HepG2 (cell line): ENCODE data around the gene CPVL. TPM values are rescaled to one million over a fixed set of nuclear protein-coding genes. Genes with fewer than 3 reads are reported as not detected.

Experiments
- ATRX ChIP-seq: sonication (generic); formaldehyde crosslinking; IDR thresholded peaks from 2 replicates; pipeline ENCODE4 v1.4.0; 2020; ENCODE audit warnings: missing genetic modification reagents, borderline replicate concordance
- GATA4 ChIP-seq: sonication (generic); IDR thresholded peaks from 2 replicates; pipeline ENCODE4 v1.6.1; 2016; ENCODE audit warnings: antibody characterized with exemption, low read depth, borderline replicate concordance
- KMT2A ChIP-seq: sonication (generic); formaldehyde crosslinking; IDR thresholded peaks from 2 replicates; pipeline ENCODE4 v1.4.0; 2020; ENCODE audit warnings: missing genetic modification reagents
- PLSCR1 ChIP-seq: sonication (generic); formaldehyde crosslinking; IDR thresholded peaks from 2 replicates; pipeline ENCODE4 v1.5.0; 2020; ENCODE audit warnings: missing genetic modification reagents, mild to moderate bottlenecking, borderline replicate concordance
- SMYD3 ChIP-seq: sonication (generic); formaldehyde crosslinking; IDR thresholded peaks from 2 replicates; pipeline ENCODE4 v1.8.1; 2023; ENCODE audit warnings: mild to moderate bottlenecking, missing genetic modification reagents
- SP4 ChIP-seq: sonication (generic); formaldehyde crosslinking; IDR thresholded peaks from 2 replicates; pipeline ENCODE4 v1.8.1; 2023; ENCODE audit warnings: mild to moderate bottlenecking, missing genetic modification reagents
- YEATS4 ChIP-seq: sonication (generic); formaldehyde crosslinking; IDR thresholded peaks from 2 replicates; pipeline ENCODE4 v1.4.0; 2020; ENCODE audit warnings: missing genetic modification reagents, borderline replicate concordance
- ZHX2 ChIP-seq, 2 experiments: sonication (generic) in 1 of 2; formaldehyde crosslinking in 1 of 2; IDR thresholded peaks; 2 replicates each; pipeline versions ENCODE4 v1.6.1 to v1.9.0; 2014 to 2022; ENCODE audit warnings: antibody characterized with exemption in 1 of 2, borderline replicate concordance in 1 of 2, inconsistent platforms in 1 of 2, low read depth in 1 of 2, missing genetic modification reagents in 1 of 2
- ZNF234 ChIP-seq: sonication (generic); formaldehyde crosslinking; conservative IDR thresholded peaks from 2 replicates; pipeline ENCODE4 v1.5.1; 2020; ENCODE audit warnings: mild to moderate bottlenecking, missing genetic modification reagents
- ZNF253 ChIP-seq: sonication (generic); formaldehyde crosslinking; IDR thresholded peaks from 2 replicates; pipeline ENCODE4 v1.8.0; 2022; ENCODE audit warnings: mild to moderate bottlenecking, missing genetic modification reagents, borderline replicate concordance
- ZNF607 ChIP-seq: sonication (generic); formaldehyde crosslinking; IDR thresholded peaks from 2 replicates; pipeline ENCODE4 v1.5.1; 2020; ENCODE audit warnings: missing genetic modification reagents, mild to moderate bottlenecking, borderline replicate concordance
- ZNF709 ChIP-seq: sonication (generic); formaldehyde crosslinking; IDR thresholded peaks from 2 replicates; pipeline ENCODE4 v1.5.0; 2020; ENCODE audit warnings: mild to moderate bottlenecking, missing genetic modification reagents
- ZNF891 ChIP-seq: sonication (generic); formaldehyde crosslinking; IDR thresholded peaks from 2 replicates; pipeline ENCODE4 v1.5.0; 2020; ENCODE audit warnings: mild to moderate bottlenecking, missing genetic modification reagents
- ZSCAN25 ChIP-seq: sonication (generic); formaldehyde crosslinking; IDR thresholded peaks from 2 replicates; pipeline ENCODE4 v1.8.0; 2022; ENCODE audit warnings: mild to moderate bottlenecking, missing genetic modification reagents
- ZSCAN29 ChIP-seq: sonication (generic); formaldehyde crosslinking; conservative IDR thresholded peaks from 2 replicates; pipeline ENCODE4 v1.4.0; 2020; ENCODE audit warnings: mild to moderate bottlenecking, missing genetic modification reagents
- polyA plus RNA-seq, 8 experiments: library from polyadenylated mRNA; depleted of rRNA in 3 of 8; stranded (reverse) in 7 of 8; unstranded in 1 of 8; fragments of >200 nt; fragmentation: Illumina TruSeq in 4 of 8; extraction: Trizol in 4 of 8; gene quantifications; 2 replicates each; pipeline versions ENCODE4 v1.2.1 to v1.2.3, GENCODE V29; 2011 to 2016; ENCODE audit warnings: low read depth in 4 of 8, missing spikeins in 1 of 8, mixed read lengths in 1 of 8; ENCODE audit not compliant: insufficient read depth in 1 of 8
- total RNA-seq, 5 experiments: library from RNA; depleted of rRNA; stranded (reverse); fragments of >200 nt; fragmentation: Illumina TruSeq; extraction: Trizol; gene quantifications; 2 replicates each; pipeline ENCODE4 v1.2.3, GENCODE V29; 2016; ENCODE audit warnings: low read depth in 1 of 5
- TF ChIP-seq, protein P1 (sequence below): sonication (generic); formaldehyde crosslinking; IDR thresholded peaks from 2 replicates; pipeline ENCODE4 v1.4.0; 2020; ENCODE audit warnings: missing genetic modification reagents
- TF ChIP-seq, protein P2 (sequence below), 2 experiments: IDR thresholded peaks; 2 replicates each; pipeline ENCODE4 v1.6.1; 2011 to 2012; ENCODE audit warnings: low read length in 2 of 2, borderline replicate concordance in 1 of 2, low read depth in 1 of 2, mild to moderate bottlenecking in 1 of 2, moderate library complexity in 1 of 2

The CPVL gene
- total and polyA plus RNA-seq, 2 of the 13 experiments (the other 11 are each of a cell fraction or from before 2014, with no cell fraction given) = 59.2 to 294 TPM

DNA sequence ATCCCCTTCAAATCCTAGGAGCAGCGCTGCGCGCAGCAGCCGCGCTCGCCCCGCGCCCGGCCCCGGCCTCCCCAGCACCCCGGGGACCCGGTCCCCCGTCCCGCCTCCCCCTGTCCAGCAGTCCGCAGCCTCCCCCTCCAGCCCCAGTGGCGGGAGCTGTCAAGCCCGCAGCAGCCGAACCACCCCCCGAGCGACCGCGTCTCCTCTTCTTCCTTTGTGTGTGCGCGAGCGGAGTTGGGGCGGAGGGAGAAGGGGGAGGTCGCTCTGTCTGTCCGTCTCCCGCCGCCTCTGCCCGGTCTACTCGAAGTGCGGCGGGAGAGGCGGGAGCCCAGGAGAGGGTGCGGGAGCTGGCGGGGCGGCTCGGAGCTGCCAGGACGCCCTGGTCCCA, 47.9 kb upstream of the CPVL start (continued):
- TF ChIP-seq ZHX2 (IDR thresholded peaks at IDR 0.05; ENCODE audit: low read depth) (no peak), ZHX2 (CRISPR knock-in tag; IDR thresholded peaks at IDR 0.05; ENCODE audit: borderline replicate concordance) (no peak), ZNF253 (no peak), ZNF234 (CRISPR knock-in tag) (0 out of 2 replicates have a peak, but pooled peaks have one; percentile 34), SMYD3 (CRISPR knock-in tag) (no peak), KMT2A (no peak), ZNF607 (CRISPR knock-in tag) (0 out of 2 replicates have a peak, but pooled peaks have one; percentile 51), ZNF709 (CRISPR knock-in tag) (no peak; the same call in 1 of the 2 replicates), PLSCR1 (0 out of 2 replicates have a peak, but pooled peaks have one; percentile 23), YEATS4 (CRISPR knock-in tag) (no peak), ZSCAN25 (CRISPR knock-in tag) (peak; percentile 8; the same call in 1 of the 2 replicates), GATA4 (no peak), ATRX (CRISPR knock-in tag) (no peak), SP4 (CRISPR knock-in tag) (0 out of 2 replicates have a peak, but pooled peaks have one; percentile 27), ZSCAN29 (CRISPR knock-in tag) (no peak), ZNF891 (CRISPR knock-in tag) (0 out of 2 replicates have a peak, but pooled peaks have one; percentile 14)
- TF ChIP-seq, protein P1, sequence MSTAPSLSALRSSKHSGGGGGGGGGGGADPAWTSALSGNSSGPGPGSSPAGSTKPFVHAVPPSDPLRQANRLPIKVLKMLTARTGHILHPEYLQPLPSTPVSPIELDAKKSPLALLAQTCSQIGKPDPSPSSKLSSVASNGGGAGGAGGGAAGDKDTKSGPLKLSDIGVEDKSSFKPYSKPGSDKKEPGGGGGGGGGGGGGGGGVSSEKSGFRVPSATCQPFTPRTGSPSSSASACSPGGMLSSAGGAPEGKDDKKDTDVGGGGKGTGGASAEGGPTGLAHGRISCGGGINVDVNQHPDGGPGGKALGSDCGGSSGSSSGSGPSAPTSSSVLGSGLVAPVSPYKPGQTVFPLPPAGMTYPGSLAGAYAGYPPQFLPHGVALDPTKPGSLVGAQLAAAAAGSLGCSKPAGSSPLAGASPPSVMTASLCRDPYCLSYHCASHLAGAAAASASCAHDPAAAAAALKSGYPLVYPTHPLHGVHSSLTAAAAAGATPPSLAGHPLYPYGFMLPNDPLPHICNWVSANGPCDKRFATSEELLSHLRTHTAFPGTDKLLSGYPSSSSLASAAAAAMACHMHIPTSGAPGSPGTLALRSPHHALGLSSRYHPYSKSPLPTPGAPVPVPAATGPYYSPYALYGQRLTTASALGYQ (CRISPR knock-in tag) = no peak
- TF ChIP-seq, protein P2, sequence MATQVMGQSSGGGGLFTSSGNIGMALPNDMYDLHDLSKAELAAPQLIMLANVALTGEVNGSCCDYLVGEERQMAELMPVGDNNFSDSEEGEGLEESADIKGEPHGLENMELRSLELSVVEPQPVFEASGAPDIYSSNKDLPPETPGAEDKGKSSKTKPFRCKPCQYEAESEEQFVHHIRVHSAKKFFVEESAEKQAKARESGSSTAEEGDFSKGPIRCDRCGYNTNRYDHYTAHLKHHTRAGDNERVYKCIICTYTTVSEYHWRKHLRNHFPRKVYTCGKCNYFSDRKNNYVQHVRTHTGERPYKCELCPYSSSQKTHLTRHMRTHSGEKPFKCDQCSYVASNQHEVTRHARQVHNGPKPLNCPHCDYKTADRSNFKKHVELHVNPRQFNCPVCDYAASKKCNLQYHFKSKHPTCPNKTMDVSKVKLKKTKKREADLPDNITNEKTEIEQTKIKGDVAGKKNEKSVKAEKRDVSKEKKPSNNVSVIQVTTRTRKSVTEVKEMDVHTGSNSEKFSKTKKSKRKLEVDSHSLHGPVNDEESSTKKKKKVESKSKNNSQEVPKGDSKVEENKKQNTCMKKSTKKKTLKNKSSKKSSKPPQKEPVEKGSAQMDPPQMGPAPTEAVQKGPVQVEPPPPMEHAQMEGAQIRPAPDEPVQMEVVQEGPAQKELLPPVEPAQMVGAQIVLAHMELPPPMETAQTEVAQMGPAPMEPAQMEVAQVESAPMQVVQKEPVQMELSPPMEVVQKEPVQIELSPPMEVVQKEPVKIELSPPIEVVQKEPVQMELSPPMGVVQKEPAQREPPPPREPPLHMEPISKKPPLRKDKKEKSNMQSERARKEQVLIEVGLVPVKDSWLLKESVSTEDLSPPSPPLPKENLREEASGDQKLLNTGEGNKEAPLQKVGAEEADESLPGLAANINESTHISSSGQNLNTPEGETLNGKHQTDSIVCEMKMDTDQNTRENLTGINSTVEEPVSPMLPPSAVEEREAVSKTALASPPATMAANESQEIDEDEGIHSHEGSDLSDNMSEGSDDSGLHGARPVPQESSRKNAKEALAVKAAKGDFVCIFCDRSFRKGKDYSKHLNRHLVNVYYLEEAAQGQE (IDR thresholded peaks at IDR 0.05; ENCODE audit: borderline replicate concordance in 1 of 2, low read depth in 1 of 2, low read length in 2 of 2) = no peak
